HepG2 (cell line): ENCODE measurements around the gene TTLL13. TPM values are rescaled to one million over a fixed set of nuclear protein-coding genes. Genes with fewer than 3 reads are reported as not detected.

Experiments
- CBFB ChIP-seq: sonication (generic); formaldehyde crosslinking; IDR thresholded peaks from 2 replicates; pipeline ENCODE4 v1.4.0; 2020; ENCODE audit warnings: missing genetic modification reagents
- DMAP1 ChIP-seq: IDR thresholded peaks from 2 replicates; pipeline ENCODE4 v1.6.1; 2016
- ERF ChIP-seq: IDR thresholded peaks from 2 replicates; pipeline ENCODE4 v1.6.1; 2018; ENCODE audit warnings: missing biosample characterization, missing genetic modification reagents
- MAZ ChIP-seq, 2 experiments: sonication (generic) in 1 of 2; formaldehyde crosslinking in 1 of 2; IDR thresholded peaks; 2 replicates each; pipeline versions ENCODE4 v1.5.0 to v1.6.1; 2012 to 2020; ENCODE audit warnings: low read depth in 2 of 2, mild to moderate bottlenecking in 2 of 2, borderline replicate concordance in 1 of 2, improper control_type of control experiment in 1 of 2, low read length in 1 of 2, missing genetic modification reagents in 1 of 2, moderate library complexity in 1 of 2
- REST ChIP-seq, 2 experiments: IDR thresholded peaks; 2 replicates each; pipeline ENCODE4 v1.6.1; 2011 to 2012; ENCODE audit warnings: low read length in 2 of 2, borderline replicate concordance in 1 of 2, low read depth in 1 of 2, mild to moderate bottlenecking in 1 of 2, moderate library complexity in 1 of 2
- ZBTB33 ChIP-seq: sonication (generic); formaldehyde crosslinking; IDR thresholded peaks from 2 replicates; pipeline ENCODE4 v1.4.0; 2020; ENCODE audit warnings: missing genetic modification reagents
- ZFP41 ChIP-seq: sonication (generic); formaldehyde crosslinking; IDR thresholded peaks from 2 replicates; pipeline ENCODE4 v1.4.0; 2020; ENCODE audit warnings: mild to moderate bottlenecking, missing genetic modification reagents, borderline replicate concordance
- ZNF18 ChIP-seq: sonication (generic); formaldehyde crosslinking; IDR thresholded peaks from 2 replicates; pipeline ENCODE4 v1.8.0; 2022; ENCODE audit warnings: mild to moderate bottlenecking, missing genetic modification reagents; ENCODE audit not compliant: insufficient replicate concordance
- ZNF556 ChIP-seq: sonication (generic); formaldehyde crosslinking; IDR thresholded peaks from 2 replicates; pipeline ENCODE4 v1.4.0; 2020; ENCODE audit warnings: mild to moderate bottlenecking, missing genetic modification reagents, borderline replicate concordance
- ZNF704 ChIP-seq: sonication (generic); formaldehyde crosslinking; IDR thresholded peaks from 2 replicates; pipeline ENCODE4 v1.8.1; 2023; ENCODE audit warnings: mild to moderate bottlenecking, inconsistent platforms, moderate library complexity, missing genetic modification reagents, borderline replicate concordance
- ZNF740 ChIP-seq: sonication (generic); formaldehyde crosslinking; IDR thresholded peaks from 2 replicates; pipeline ENCODE4 v1.4.0; 2020; ENCODE audit warnings: missing genetic modification reagents
- polyA plus RNA-seq, 8 experiments: library from polyadenylated mRNA; depleted of rRNA in 3 of 8; stranded (reverse) in 7 of 8; unstranded in 1 of 8; fragments of >200 nt; fragmentation: Illumina TruSeq in 4 of 8; extraction: Trizol in 4 of 8; gene quantifications; 2 replicates each; pipeline versions ENCODE4 v1.2.1 to v1.2.3, GENCODE V29; 2011 to 2016; ENCODE audit warnings: low read depth in 4 of 8, missing spikeins in 1 of 8, mixed read lengths in 1 of 8; ENCODE audit not compliant: insufficient read depth in 1 of 8
- total RNA-seq, 5 experiments: library from RNA; depleted of rRNA; stranded (reverse); fragments of >200 nt; fragmentation: Illumina TruSeq; extraction: Trizol; gene quantifications; 2 replicates each; pipeline ENCODE4 v1.2.3, GENCODE V29; 2016; ENCODE audit warnings: low read depth in 1 of 5
- TF ChIP-seq, protein P1 (sequence below): sonication (generic); formaldehyde crosslinking; conservative IDR thresholded peaks from 2 replicates; pipeline ENCODE4 v1.8.0; 2022; ENCODE audit warnings: mild to moderate bottlenecking, moderate library complexity, missing genetic modification reagents
- TF ChIP-seq, protein P2 (sequence below): sonication (generic); formaldehyde crosslinking; IDR thresholded peaks from 2 replicates; pipeline ENCODE4 v1.4.0; 2020; ENCODE audit warnings: missing genetic modification reagents

The TTLL13 gene
- total and polyA plus RNA-seq, 2 of the 13 experiments (the other 11 are each of a cell fraction or from before 2014, with no cell fraction given) = 0.07 to 0.29 TPM

DNA sequence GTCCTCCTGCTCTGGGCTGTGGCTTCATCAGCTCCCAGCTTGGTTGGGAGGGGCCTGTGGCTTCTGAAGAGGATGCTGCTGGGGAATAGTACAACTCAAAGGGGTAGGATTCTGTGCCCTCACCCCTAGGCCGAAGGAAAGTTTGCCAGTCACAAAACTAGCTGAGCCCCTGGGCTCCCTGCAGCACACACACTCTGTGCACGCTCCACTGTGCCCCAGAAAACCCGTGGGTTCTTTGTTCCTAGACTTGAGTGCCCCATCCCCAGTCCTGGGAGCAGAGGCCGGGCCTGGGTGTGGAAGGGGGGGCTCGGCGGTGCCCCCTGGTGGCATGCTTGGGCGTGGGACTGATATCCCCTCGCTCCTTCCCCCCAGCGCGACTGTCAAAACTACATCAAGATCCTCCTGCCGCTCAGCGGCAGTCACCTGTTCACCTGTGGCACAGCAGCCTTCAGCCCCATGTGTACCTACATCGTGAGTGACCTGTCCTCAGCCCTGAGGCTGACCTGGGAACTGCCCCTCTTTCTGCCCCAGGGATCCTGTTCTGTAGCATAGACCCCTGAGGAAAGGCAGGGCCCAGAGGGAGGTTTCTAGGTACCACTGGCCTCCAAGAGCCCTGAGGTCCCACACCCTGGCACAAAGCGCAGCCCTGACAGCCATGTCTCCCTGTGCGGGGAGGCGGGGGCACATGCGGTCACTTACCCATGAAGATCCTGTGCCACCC, 29.8 kb upstream of the TTLL13 start (continued):
- TF ChIP-seq ZFP41 (no peak), ZNF740 (0 out of 2 replicates have a peak, but pooled peaks have one; percentile 40), ZNF704 (CRISPR knock-in tag) (no peak), CBFB (no peak), REST (IDR thresholded peaks at IDR 0.05; ENCODE audit: borderline replicate concordance in 1 of 2, low read depth in 1 of 2, low read length in 2 of 2) (no peak), MAZ (IDR thresholded peaks at IDR 0.05; ENCODE audit: borderline replicate concordance, low read depth, low read length) (no peak), MAZ (CRISPR knock-in tag; IDR thresholded peaks at IDR 0.05; ENCODE audit: low read depth) (no peak), DMAP1 (no peak), ZNF18 (CRISPR knock-in tag) (no peak), ZBTB33 (CRISPR knock-in tag) (peak; percentile 63), ERF (0 out of 2 replicates have a peak, but pooled peaks have one; percentile 29), ZNF556 (CRISPR knock-in tag) (no peak)
- TF ChIP-seq, protein P1, sequence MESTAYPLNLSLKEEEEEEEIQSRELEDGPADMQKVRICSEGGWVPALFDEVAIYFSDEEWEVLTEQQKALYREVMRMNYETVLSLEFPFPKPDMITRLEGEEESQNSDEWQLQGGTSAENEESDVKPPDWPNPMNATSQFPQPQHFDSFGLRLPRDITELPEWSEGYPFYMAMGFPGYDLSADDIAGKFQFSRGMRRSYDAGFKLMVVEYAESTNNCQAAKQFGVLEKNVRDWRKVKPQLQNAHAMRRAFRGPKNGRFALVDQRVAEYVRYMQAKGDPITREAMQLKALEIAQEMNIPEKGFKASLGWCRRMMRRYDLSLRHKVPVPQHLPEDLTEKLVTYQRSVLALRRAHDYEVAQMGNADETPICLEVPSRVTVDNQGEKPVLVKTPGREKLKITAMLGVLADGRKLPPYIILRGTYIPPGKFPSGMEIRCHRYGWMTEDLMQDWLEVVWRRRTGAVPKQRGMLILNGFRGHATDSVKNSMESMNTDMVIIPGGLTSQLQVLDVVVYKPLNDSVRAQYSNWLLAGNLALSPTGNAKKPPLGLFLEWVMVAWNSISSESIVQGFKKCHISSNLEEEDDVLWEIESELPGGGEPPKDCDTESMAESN = 0 out of 2 replicates have a peak, but pooled peaks have one; percentile 53
- TF ChIP-seq, protein P2, sequence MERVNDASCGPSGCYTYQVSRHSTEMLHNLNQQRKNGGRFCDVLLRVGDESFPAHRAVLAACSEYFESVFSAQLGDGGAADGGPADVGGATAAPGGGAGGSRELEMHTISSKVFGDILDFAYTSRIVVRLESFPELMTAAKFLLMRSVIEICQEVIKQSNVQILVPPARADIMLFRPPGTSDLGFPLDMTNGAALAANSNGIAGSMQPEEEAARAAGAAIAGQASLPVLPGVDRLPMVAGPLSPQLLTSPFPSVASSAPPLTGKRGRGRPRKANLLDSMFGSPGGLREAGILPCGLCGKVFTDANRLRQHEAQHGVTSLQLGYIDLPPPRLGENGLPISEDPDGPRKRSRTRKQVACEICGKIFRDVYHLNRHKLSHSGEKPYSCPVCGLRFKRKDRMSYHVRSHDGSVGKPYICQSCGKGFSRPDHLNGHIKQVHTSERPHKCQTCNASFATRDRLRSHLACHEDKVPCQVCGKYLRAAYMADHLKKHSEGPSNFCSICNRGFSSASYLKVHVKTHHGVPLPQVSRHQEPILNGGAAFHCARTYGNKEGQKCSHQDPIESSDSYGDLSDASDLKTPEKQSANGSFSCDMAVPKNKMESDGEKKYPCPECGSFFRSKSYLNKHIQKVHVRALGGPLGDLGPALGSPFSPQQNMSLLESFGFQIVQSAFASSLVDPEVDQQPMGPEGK = peak; percentile 37; the same call in 1 of the 2 replicates
